ENCODE data around the gene PLD1. TPM values are rescaled to one million over a fixed set of nuclear protein-coding genes. Genes with fewer than 3 reads are reported as not detected.

The PLD1 gene
- total RNA-seq, 1 donor from 2014 or later, result 13.9 TPM

DNA sequence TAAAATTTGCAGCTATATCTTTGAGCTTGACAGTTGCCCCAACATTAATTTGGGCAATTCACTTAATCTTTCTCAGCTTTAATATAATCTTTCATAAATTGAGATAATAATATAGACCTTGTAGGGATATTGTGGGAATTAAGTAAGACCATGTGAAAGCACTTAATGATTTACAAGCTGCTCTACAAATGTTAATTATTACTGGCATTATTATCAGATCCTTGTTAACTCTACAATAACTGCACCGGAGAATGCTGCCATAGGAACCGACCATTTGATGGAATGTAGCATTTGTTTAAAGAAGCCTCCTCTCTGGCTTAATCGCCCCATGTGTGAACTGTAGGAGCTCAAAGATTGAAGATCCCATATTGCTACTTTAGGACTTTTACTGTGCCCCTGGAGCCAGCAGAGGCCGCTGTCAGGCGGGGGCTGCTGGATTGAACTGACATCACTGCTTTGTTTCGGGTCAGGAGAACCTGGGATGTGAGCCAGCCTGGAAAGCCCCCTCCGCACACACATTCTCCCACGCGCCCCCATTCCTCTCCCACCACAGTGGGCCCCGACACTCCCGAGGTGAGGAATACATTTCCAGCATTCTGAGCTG lies 195.9 kb downstream of the PLD1 start:
- TF ChIP-seq, protein P1, sequence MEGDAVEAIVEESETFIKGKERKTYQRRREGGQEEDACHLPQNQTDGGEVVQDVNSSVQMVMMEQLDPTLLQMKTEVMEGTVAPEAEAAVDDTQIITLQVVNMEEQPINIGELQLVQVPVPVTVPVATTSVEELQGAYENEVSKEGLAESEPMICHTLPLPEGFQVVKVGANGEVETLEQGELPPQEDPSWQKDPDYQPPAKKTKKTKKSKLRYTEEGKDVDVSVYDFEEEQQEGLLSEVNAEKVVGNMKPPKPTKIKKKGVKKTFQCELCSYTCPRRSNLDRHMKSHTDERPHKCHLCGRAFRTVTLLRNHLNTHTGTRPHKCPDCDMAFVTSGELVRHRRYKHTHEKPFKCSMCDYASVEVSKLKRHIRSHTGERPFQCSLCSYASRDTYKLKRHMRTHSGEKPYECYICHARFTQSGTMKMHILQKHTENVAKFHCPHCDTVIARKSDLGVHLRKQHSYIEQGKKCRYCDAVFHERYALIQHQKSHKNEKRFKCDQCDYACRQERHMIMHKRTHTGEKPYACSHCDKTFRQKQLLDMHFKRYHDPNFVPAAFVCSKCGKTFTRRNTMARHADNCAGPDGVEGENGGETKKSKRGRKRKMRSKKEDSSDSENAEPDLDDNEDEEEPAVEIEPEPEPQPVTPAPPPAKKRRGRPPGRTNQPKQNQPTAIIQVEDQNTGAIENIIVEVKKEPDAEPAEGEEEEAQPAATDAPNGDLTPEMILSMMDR (IDR thresholded peaks at IDR 0.05), result peak; percentile 48
- H3K36me3 Mint-ChIP-seq (ENCODE audit: unreplicated experiment), result peaks cover 26% of the 10 kb centered on the region
- DNase-seq (ENCODE audit: extremely low spot score, unreplicated experiment), result no peak
- H3K4me1 Mint-ChIP-seq (ENCODE audit: unreplicated experiment), result peaks cover 27% of the 10 kb centered on the region
- no peak overlapping the region for H3K4me3 Mint-ChIP-seq (ENCODE audit: unreplicated experiment)
- peaks cover 13% of the 10 kb centered on the region for H3K9me3 Mint-ChIP-seq (ENCODE audit: unreplicated experiment)
- H3K27me3 Mint-ChIP-seq (ENCODE audit: unreplicated experiment), result no peaks in the 10 kb centered on the region
- no peak overlapping the region for H3K27ac Mint-ChIP-seq (ENCODE audit: unreplicated experiment)

DNA sequence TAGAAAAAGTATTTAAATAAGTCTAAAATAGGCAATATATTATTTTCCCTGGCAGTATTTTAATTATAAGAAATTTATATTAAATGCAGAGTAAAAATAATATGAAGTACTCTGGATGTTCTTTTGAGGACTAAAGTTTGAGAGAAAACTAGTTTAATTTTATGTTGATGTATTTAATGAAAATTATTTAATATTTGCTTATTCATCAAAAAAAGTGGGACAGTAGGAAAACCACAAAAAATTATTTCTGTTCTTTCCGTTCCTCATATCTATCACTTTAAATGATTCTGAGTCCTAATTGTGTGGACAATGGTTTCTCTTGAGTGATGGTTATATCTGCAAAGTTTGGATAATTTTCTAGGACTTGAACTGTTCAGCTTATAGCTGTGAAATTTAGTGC lies 202.8 kb downstream of the PLD1 start:
- Mint-ChIP-seq H3K27ac (ENCODE audit: unreplicated experiment) (no peak overlapping the region), H3K9me3 (ENCODE audit: unreplicated experiment) (no peaks in the 10 kb centered on the region), H3K27me3 (ENCODE audit: unreplicated experiment) (no peaks in the 10 kb centered on the region), H3K4me3 (ENCODE audit: unreplicated experiment) (no peak overlapping the region), H3K36me3 (ENCODE audit: unreplicated experiment) (peaks cover 8% of the 10 kb centered on the region), H3K4me1 (ENCODE audit: unreplicated experiment) (no peaks in the 10 kb centered on the region)
- no peak for DNase-seq (ENCODE audit: extremely low spot score, unreplicated experiment)
- TF ChIP-seq, protein P1 (IDR thresholded peaks at IDR 0.05), result no peak

DNA sequence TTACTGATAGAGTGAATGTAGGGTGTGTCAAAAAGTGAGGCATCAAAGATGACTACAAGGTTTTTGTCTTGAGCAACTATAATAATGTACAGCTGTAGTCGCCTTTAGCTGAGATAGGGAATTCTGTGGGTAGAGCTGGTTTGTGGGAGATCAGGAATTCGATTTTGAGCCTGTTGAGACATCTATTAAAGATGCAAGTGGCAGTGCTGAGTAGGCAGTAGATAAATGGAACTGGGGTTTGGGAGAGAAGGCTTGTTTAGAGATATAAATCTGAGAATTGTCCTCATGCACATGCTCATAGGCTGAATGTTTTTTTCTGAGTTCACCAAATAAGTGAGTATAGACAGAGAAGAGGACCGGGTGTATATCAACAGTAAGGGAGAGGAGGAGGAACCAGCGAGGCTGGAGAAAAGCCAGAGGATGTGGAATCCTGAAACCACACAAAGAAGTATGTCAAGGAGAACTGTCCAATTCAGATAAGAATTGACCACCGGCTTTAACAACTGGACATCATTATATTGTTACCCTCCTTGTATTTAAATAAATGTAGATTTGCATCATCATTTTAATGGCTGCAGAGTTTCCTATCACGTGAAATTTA lies 204.0 kb downstream of the PLD1 start:
- Mint-ChIP-seq H3K27me3 (ENCODE audit: unreplicated experiment) (no peaks in the 10 kb centered on the region), H3K27ac (ENCODE audit: unreplicated experiment) (no peak overlapping the region), H3K36me3 (ENCODE audit: unreplicated experiment) (peaks cover 7% of the 10 kb centered on the region), H3K4me1 (ENCODE audit: unreplicated experiment) (no peaks in the 10 kb centered on the region), H3K9me3 (ENCODE audit: unreplicated experiment) (no peaks in the 10 kb centered on the region), H3K4me3 (ENCODE audit: unreplicated experiment) (no peak overlapping the region)
- TF ChIP-seq, protein P1 (IDR thresholded peaks at IDR 0.05), result no peak
- DNase-seq (ENCODE audit: extremely low spot score, unreplicated experiment), result no peak

DNA sequence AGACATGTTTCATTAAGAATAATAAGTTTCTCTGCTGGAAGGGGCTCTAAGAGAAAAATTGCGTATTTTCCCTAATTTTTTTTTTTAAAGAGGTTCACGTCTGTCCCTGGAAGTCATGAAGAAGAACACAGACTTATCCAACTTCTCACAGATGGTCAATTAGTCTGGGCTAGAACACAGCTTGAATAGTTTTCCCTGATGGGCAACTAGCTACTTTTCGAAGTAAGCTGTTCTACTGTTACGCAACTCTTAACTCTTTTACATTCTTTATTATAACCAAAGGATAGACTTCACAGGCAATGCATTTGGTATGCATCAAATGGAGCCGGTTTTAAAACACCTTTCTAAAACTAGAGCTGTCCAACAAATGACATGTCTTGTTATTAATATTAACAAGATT lies 205.9 kb downstream of the PLD1 start:
- TF ChIP-seq, protein P1 (IDR thresholded peaks at IDR 0.05), result no peak
- peaks cover 4% of the 10 kb centered on the region for H3K36me3 Mint-ChIP-seq (ENCODE audit: unreplicated experiment)
- no peak overlapping the region for H3K4me3 Mint-ChIP-seq (ENCODE audit: unreplicated experiment)
- H3K4me1 Mint-ChIP-seq (ENCODE audit: unreplicated experiment), result no peaks in the 10 kb centered on the region
- H3K27me3 Mint-ChIP-seq (ENCODE audit: unreplicated experiment), result no peaks in the 10 kb centered on the region
- H3K27ac Mint-ChIP-seq (ENCODE audit: unreplicated experiment), result no peak overlapping the region
- no peaks in the 10 kb centered on the region for H3K9me3 Mint-ChIP-seq (ENCODE audit: unreplicated experiment)
- DNase-seq (ENCODE audit: extremely low spot score, unreplicated experiment), result no peak

DNA sequence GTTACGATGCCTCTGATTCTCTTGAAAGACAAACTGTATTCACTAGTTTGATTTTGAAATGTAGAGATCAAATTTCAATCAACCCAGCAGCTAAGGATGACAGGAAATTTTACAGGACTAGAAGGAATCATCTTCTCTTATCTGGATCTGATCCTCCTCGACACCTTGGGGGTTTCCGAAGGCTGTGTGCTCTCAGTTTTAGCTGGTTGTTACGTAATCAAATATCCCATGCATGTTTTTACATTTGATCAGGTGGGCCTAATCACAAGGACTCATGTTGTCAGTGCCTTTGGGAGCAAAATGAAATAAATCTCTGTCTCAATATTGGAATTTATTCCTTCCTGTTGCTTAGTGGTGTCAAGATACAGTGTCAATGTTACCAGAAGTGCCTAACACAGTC lies 208.2 kb downstream of the PLD1 start:
- no peaks in the 10 kb centered on the region for H3K9me3 Mint-ChIP-seq (ENCODE audit: unreplicated experiment)
- H3K27me3 Mint-ChIP-seq (ENCODE audit: unreplicated experiment), result no peaks in the 10 kb centered on the region
- H3K27ac Mint-ChIP-seq (ENCODE audit: unreplicated experiment), result no peak overlapping the region
- no peaks in the 10 kb centered on the region for H3K4me1 Mint-ChIP-seq (ENCODE audit: unreplicated experiment)
- DNase-seq (ENCODE audit: extremely low spot score, unreplicated experiment), result no peak
- TF ChIP-seq, protein P1 (IDR thresholded peaks at IDR 0.05), result no peak
- H3K36me3 Mint-ChIP-seq (ENCODE audit: unreplicated experiment), result peaks cover 7% of the 10 kb centered on the region
- no peak overlapping the region for H3K4me3 Mint-ChIP-seq (ENCODE audit: unreplicated experiment)
